ENCODE measurements around the gene PRPSAP2. TPM values are rescaled to one million over a fixed set of nuclear protein-coding genes. Genes with fewer than 3 reads are reported as not detected.

The PRPSAP2 gene
- total and polyA plus RNA-seq, 2 of the 4 experiments (the other 2 are of a cell fraction): 22.9 to 28.1 TPM

DNA sequence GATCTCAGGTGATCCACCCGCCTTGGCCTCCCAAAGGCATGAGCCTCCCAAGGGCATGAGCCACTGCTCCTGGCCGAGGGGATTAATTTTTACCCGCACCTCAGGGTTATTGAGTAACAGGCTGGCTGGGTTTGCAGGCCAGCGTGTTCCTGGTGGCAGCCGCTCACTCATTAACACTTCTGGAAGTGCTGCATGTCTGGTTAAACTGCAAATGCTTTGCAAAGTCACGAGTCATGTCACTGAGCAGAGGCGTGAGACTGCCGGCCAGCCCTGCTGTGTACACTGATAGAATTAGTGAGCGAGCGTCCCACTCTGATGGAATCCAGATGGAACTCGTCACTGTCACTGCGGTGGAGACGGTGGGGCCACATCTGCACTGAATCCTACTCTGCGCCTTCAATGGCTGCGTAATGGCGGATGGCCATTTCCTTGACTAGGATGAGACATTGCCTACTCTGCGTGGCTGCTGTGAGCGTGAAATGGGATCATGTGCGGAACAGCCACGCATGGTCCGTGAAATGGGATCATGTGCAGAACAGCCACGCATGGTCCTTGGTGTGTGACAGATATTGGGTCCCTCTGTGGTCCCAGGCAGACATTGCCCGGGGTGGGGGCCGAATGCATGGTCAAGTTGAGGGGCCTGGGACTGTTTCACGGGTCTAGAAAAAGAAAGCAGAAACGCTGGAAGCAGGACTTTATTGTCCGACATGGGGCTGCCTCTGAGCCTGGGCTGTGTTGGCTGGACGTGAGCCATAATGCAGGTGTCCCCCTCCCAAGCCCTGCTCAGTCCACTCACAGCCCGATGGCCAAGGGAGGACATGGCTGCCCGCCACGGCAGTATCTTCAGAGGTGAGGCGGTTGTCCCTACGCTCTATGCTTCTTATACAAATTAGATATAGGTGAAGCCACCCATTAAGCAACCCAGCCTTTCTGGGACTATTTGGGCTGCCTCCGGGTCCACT, 93.3 kb downstream of the PRPSAP2 start (continued):
- no peak for TF ChIP-seq CEBPB (IDR thresholded peaks at IDR 0.05; ENCODE audit: low read depth, low read length)

DNA sequence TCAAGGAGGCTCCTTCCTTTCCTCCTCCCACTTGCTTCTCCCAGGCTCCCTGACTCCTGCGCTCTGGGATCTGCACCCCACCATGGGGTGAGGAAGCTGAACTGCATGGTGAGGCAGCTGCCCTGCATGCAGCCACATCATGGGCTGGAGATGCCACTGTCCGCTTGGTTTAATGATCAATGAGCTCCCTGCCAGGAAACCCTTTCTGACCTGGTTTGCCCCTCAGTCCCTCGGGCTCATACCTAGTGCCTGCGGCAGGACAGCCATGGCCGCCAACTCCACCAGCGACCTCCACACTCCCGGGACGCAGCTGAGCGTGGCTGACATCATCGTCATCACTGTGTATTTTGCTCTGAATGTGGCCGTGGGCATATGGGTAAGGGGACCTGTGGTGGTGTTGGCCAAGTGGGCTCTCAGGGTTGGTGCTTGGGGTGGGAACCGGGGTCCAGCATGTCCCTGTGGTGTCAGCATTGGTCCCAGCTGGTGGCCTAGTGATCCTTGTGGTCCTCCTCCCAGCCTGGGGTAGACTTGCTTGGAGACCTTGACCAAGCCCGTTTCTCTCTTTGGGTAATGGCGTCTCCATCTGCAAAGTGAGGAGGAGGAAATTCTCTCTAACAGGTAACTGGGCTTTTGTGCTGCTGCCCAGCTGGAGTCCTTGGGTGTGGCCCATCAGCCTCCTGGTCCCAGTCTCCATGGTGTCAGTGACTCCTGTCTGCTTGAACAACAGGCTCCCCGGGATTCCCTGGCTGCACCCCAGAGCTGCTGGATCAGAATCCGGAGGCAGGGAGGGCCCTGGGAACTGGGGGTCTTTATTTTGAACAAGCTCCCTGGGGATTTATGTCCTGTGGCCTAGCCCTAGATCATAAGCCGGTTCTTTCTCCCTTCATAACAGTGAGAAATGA, 94.3 kb downstream of the PRPSAP2 start, which contains the start of gene SLC5A10:
SLC5A10 (plus strand) TSS at position 225 of the 902 bp plus-strand sequence; CDS start at position 266, 41 bp downstream.
- no peak within 1 kb of the TSS for H2BK120ac ChIP-seq (ENCODE audit: low read depth, low read length)
- TF ChIP-seq MAFK (IDR thresholded peaks at IDR 0.05; ENCODE audit: low read depth, low read length) (no peak), RAD21 (IDR thresholded peaks at IDR 0.05; ENCODE audit: low read length) (peak; percentile 35), MXI1 (IDR thresholded peaks at IDR 0.05; ENCODE audit: borderline replicate concordance, low read depth, low read length) (no peak), CEBPB (IDR thresholded peaks at IDR 0.05; ENCODE audit: low read depth, low read length) (no peak), CHD1 (IDR thresholded peaks at IDR 0.05; ENCODE audit: low read depth, low read length) (no peak), SMC3 (IDR thresholded peaks at IDR 0.05; ENCODE audit: low read depth, low read length) (peak; percentile 19; the same call in 1 of the 2 replicates), MAZ (IDR thresholded peaks at IDR 0.05; ENCODE audit: borderline replicate concordance, low read depth, low read length) (no peak), NFE2L2 (IDR thresholded peaks at IDR 0.05; ENCODE audit: low read depth, low read length) (no peak), RFX5 (IDR thresholded peaks at IDR 0.05; ENCODE audit: low read depth, low read length) (no peak), POLR2A (IDR thresholded peaks at IDR 0.05; ENCODE audit: low read depth, low read length) (no peak)
- TF ChIP-seq, protein P1, sequence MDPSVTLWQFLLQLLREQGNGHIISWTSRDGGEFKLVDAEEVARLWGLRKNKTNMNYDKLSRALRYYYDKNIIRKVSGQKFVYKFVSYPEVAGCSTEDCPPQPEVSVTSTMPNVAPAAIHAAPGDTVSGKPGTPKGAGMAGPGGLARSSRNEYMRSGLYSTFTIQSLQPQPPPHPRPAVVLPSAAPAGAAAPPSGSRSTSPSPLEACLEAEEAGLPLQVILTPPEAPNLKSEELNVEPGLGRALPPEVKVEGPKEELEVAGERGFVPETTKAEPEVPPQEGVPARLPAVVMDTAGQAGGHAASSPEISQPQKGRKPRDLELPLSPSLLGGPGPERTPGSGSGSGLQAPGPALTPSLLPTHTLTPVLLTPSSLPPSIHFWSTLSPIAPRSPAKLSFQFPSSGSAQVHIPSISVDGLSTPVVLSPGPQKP (IDR thresholded peaks at IDR 0.05; ENCODE audit: borderline replicate concordance, low read depth, low read length): no peak
- TF ChIP-seq, protein P2, sequence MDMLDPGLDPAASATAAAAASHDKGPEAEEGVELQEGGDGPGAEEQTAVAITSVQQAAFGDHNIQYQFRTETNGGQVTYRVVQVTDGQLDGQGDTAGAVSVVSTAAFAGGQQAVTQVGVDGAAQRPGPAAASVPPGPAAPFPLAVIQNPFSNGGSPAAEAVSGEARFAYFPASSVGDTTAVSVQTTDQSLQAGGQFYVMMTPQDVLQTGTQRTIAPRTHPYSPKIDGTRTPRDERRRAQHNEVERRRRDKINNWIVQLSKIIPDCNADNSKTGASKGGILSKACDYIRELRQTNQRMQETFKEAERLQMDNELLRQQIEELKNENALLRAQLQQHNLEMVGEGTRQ (IDR thresholded peaks at IDR 0.05; ENCODE audit: low read depth, low read length): no peak

More for the DNA sequence above, 94.3 kb downstream of the PRPSAP2 start, which contains the start of gene SLC5A10:
- Histone ChIP-seq H4K5ac (ENCODE audit: low read depth, low read length) (no peak within 1 kb of the TSS), H4K91ac (ENCODE audit: insufficient read depth, low read depth, low read length) (no peak within 1 kb of the TSS), H3K79me1 (ENCODE audit: low read depth in 1 of 2, low read length in 2 of 2) (no peaks in the 10 kb centered on the region), H3K14ac (replicated peaks; ENCODE audit: low read depth, low read length) (no peak within 1 kb of the TSS), H2BK5ac (ENCODE audit: low read depth, low read length, poor library complexity, severe bottlenecking) (no peak within 1 kb of the TSS), H2AK5ac (ENCODE audit: low read depth, low read length) (no peak within 1 kb of the TSS), H3K4ac (ENCODE audit: low read depth, low read length) (no peak within 1 kb of the TSS), H3K36me3 (ENCODE audit: control insufficient read depth, insufficient read depth, low read length) (no peaks in the 10 kb centered on the region), H4K20me1 (ENCODE audit: insufficient read depth, low read length) (no peaks in the 10 kb centered on the region), H3K56ac (ENCODE audit: extremely low read depth, insufficient read depth, low read length) (no peak within 1 kb of the TSS), H2AFZ (replicated peaks; ENCODE audit: low read length, poor library complexity) (no peak within 1 kb of the TSS), H3K27me3 (ENCODE audit: control insufficient read depth, insufficient read depth, low read length) (peaks cover 28% of the 10 kb centered on the region), H3K4me1 (ENCODE audit: control insufficient read depth, insufficient read depth, low read length) (peaks cover 2% of the 10 kb centered on the region; the same call in 1 of the 2 replicates), H3K9me1 (ENCODE audit: insufficient read depth, low read length) (no peaks in the 10 kb centered on the region), H3K23ac (ENCODE audit: low read depth, low read length) (no peak within 1 kb of the TSS), H4K8ac (ENCODE audit: low read depth in 2 of 2, low read length in 2 of 2) (no peak within 1 kb of the TSS), H2BK15ac (ENCODE audit: low read depth, low read length) (no peak within 1 kb of the TSS), H3K4me2 (ENCODE audit: low read depth, low read length) (no peak within 1 kb of the TSS), H2AK9ac (replicated peaks; ENCODE audit: low read depth, low read length, poor library complexity) (no peak within 1 kb of the TSS), H3K9ac (ENCODE audit: low read depth, low read length) (no peak within 1 kb of the TSS), H3K18ac (ENCODE audit: low read depth, low read length) (no peak within 1 kb of the TSS), H2BK20ac (ENCODE audit: low read depth, low read length) (no peak within 1 kb of the TSS), H3K27ac (ENCODE audit: insufficient read depth, low read length) (no peak within 1 kb of the TSS), H3K9me3 (ENCODE audit: control insufficient read depth, insufficient read depth, low read length) (no peaks in the 10 kb centered on the region), H3K4me3 (ENCODE audit: insufficient read depth, low read depth, low read length) (no peak within 1 kb of the TSS)
- DNase-seq (no peak), ATAC-seq (ENCODE audit: low read depth) (no peak)
- dilution Hi-C loops (cut with HindIII; ENCODE audit: low sequenced_read_pairs, unreplicated experiment): no loop called here
- CTCF ChIA-PET: no interaction called here
- POLR2A ChIA-PET (ENCODE audit: unreplicated experiment): no interaction called here
- WGBS, 2 experiments (ENCODE audit: extremely low coverage in 2 of 2, insufficient read length in 1 of 2): 88% methylated on average over 5 of the region's 17 CpGs; no CpG with 5 or more reads in 1 of the 2 experiments
- in situ Hi-C loops (cut with MboI; ENCODE audit: low sequenced_read_pairs): no loop called here
- intact Hi-C loops (cut with micrococcal nuclease): no loop called here
- no TSS peak for BruUV-seq (replicated peaks)
